Trophoblast cell (in vitro differentiated cells and primary cell): ENCODE measurements around the gene FNBP1.
A peak's percentile ranks its signal among the peaks of the same experiment; 100 is the strongest.

ENCODE experiments used
- DNase-seq, 2 donors: peaks; one replicate each; pipeline ENCODE4 v3.0.0-alpha.2; 2016
- H2AFZ ChIP-seq: 2 replicates; pipeline ENCODE4 v1.6.1; 2013; ENCODE audit warnings: low read length, moderate library complexity, mild to moderate bottlenecking; ENCODE audit not compliant: insufficient read depth, poor library complexity
- H2AK5ac ChIP-seq: 2 replicates; pipeline ENCODE4 v1.6.1; 2013; ENCODE audit warnings: mild to moderate bottlenecking, low read length
- H2BK120ac ChIP-seq: 2 replicates; pipeline ENCODE4 v1.6.1; 2013; ENCODE audit warnings: low read length, mild to moderate bottlenecking, moderate library complexity; ENCODE audit not compliant: insufficient read depth, poor library complexity
- H2BK12ac ChIP-seq: 2 replicates; pipeline ENCODE4 v1.6.1; 2013; ENCODE audit warnings: mild to moderate bottlenecking, low read length, moderate library complexity
- H2BK5ac ChIP-seq: 2 replicates; pipeline ENCODE4 v1.6.1; 2013; ENCODE audit warnings: low read length, low read depth, moderate library complexity, mild to moderate bottlenecking; ENCODE audit not compliant: poor library complexity
- H3K14ac ChIP-seq: 2 replicates; pipeline ENCODE4 v1.6.1; 2013; ENCODE audit warnings: mild to moderate bottlenecking, low read length
- H3K18ac ChIP-seq: 2 replicates; pipeline ENCODE4 v1.6.1; 2013; ENCODE audit warnings: mild to moderate bottlenecking, low read length
- H3K23ac ChIP-seq: 2 replicates; pipeline ENCODE4 v1.6.1; 2013; ENCODE audit warnings: low read length
- H3K27ac ChIP-seq: 2 replicates; pipeline ENCODE4 v1.5.1; 2013; ENCODE audit warnings: low read depth, mild to moderate bottlenecking, inconsistent platforms, low read length, moderate library complexity
- H3K27me3 ChIP-seq: 2 replicates; pipeline ENCODE4 v1.6.1; 2013; ENCODE audit warnings: inconsistent platforms, mild to moderate bottlenecking, low read length, moderate library complexity; ENCODE audit not compliant: insufficient read depth
- H3K36me3 ChIP-seq, 2 experiments: 1 replicate in 1 of 2; 2 replicates in 1 of 2; pipeline ENCODE4 v1.6.1; 2013; ENCODE audit warnings: low read length in 2 of 2, mild to moderate bottlenecking in 2 of 2, moderate library complexity in 1 of 2; ENCODE audit not compliant: insufficient read depth in 2 of 2, control insufficient read depth in 1 of 2
- H3K4ac ChIP-seq: 2 replicates; pipeline ENCODE4 v1.6.1; 2013; ENCODE audit warnings: low read depth, mild to moderate bottlenecking, low read length, moderate library complexity
- H3K4me1 ChIP-seq, 2 experiments: 1 replicate in 1 of 2; 2 replicates in 1 of 2; pipeline ENCODE4 v1.6.1; 2013; ENCODE audit warnings: low read length in 2 of 2, mild to moderate bottlenecking in 2 of 2, moderate library complexity in 1 of 2; ENCODE audit not compliant: insufficient read depth in 2 of 2, control insufficient read depth in 1 of 2
- H3K4me2 ChIP-seq: 2 replicates; pipeline ENCODE4 v1.6.1; 2013; ENCODE audit warnings: inconsistent platforms, mild to moderate bottlenecking, low read length, moderate library complexity
- H3K4me3 ChIP-seq: 2 replicates; pipeline ENCODE4 v1.5.1; 2013; ENCODE audit warnings: mild to moderate bottlenecking, low read depth, low read length, inconsistent platforms
- H3K79me1 ChIP-seq: one replicate; pipeline ENCODE4 v1.6.1; 2013; ENCODE audit warnings: low read length
- H3K79me2 ChIP-seq: 2 replicates; pipeline ENCODE4 v1.6.1; 2013; ENCODE audit warnings: low read length, mild to moderate bottlenecking; ENCODE audit not compliant: control insufficient read depth, insufficient read depth, poor library complexity
- H3K9ac ChIP-seq: 2 replicates; pipeline ENCODE4 v1.6.1; 2013; ENCODE audit warnings: mild to moderate bottlenecking, low read length
- H3K9me3 ChIP-seq: 2 replicates; pipeline ENCODE4 v1.6.1; 2013; ENCODE audit warnings: low read depth, mild to moderate bottlenecking, control low read depth, inconsistent platforms, low read length; ENCODE audit not compliant: insufficient read depth
- H4K12ac ChIP-seq: 2 replicates; pipeline ENCODE4 v1.6.1; 2013; ENCODE audit warnings: low read depth, mild to moderate bottlenecking, low read length, moderate library complexity
- H4K8ac ChIP-seq: 2 replicates; pipeline ENCODE4 v1.6.1; 2013; ENCODE audit warnings: low read depth, mild to moderate bottlenecking, low read length, moderate library complexity
- H4K91ac ChIP-seq: one replicate; pipeline ENCODE4 v1.6.1; 2013; ENCODE audit warnings: low read depth, mild to moderate bottlenecking, low read length, moderate library complexity
- WGBS: extraction: QIAGEN DNeasy Blood & Tissue Kit; methylation state at CpG from one replicate; pipeline ENCODE4 v1.1.7; 2013; ENCODE audit warnings: missing lambda C conversion rate; ENCODE audit not compliant: insufficient read length, insufficient coverage; ENCODE audit errors: extremely low coverage; 5-methylcytosine and 5-hydroxymethylcytosine counted together

The FNBP1 gene

GRCh38 chr9:130027533-130028365 lies 15.2 kb downstream of the FNBP1 start:
- no peak overlapping the region for H2AFZ ChIP-seq
- no peak overlapping the region for H4K8ac ChIP-seq
- DNase-seq: no peak
- H3K4me2 ChIP-seq: no peak overlapping the region
- H3K9ac ChIP-seq: no peak overlapping the region
- no peak overlapping the region for H3K23ac ChIP-seq
- no peaks in the 10 kb centered on the region for H3K79me2 ChIP-seq
- no CpG with 5 or more reads among the region's 9 CpGs for WGBS
- no peaks in the 10 kb centered on the region for H3K27me3 ChIP-seq
- no peaks in the 10 kb centered on the region for H3K9me3 ChIP-seq
- no peak overlapping the region for H2AK5ac ChIP-seq
- H3K36me3 ChIP-seq: no peaks in the 10 kb centered on the region
- peaks cover 2 to 7% of the 10 kb centered on the region in 2 experiments for H3K4me1 ChIP-seq
- no peak overlapping the region for H2BK12ac ChIP-seq
- no peak overlapping the region for H3K18ac ChIP-seq
- H2BK120ac ChIP-seq: no peak overlapping the region
- H2BK5ac ChIP-seq: no peak overlapping the region
- no peak overlapping the region for H3K4ac ChIP-seq
- no peak overlapping the region for H4K91ac ChIP-seq
- H3K27ac ChIP-seq: no peak overlapping the region
- H3K4me3 ChIP-seq: no peak overlapping the region
- H3K79me1 ChIP-seq: no peaks in the 10 kb centered on the region
- H4K12ac ChIP-seq: no peak overlapping the region
- no peak overlapping the region for H3K14ac ChIP-seq

GRCh38 chr9:130026583-130027340 lies 16.2 kb downstream of the FNBP1 start:
- Histone ChIP-seq H2AFZ (no peak overlapping the region), H4K12ac (no peak overlapping the region), H3K9me3 (peaks cover 1% of the 10 kb centered on the region), H3K79me2 (no peaks in the 10 kb centered on the region), H3K4me2 (no peak overlapping the region), H3K27ac (no peak overlapping the region), H3K79me1 (no peaks in the 10 kb centered on the region), H3K23ac (no peak overlapping the region), H3K4me1 (peaks cover 2 to 7% of the 10 kb centered on the region in 2 experiments), H3K4me3 (no peak overlapping the region), H2AK5ac (no peak overlapping the region), H3K4ac (no peak overlapping the region), H3K14ac (no peak overlapping the region), H3K9ac (no peak overlapping the region), H2BK12ac (no peak overlapping the region), H3K27me3 (no peaks in the 10 kb centered on the region), H4K91ac (no peak overlapping the region), H2BK5ac (no peak overlapping the region), H3K36me3 (no peaks in the 10 kb centered on the region), H3K18ac (no peak overlapping the region), H2BK120ac (no peak overlapping the region), H4K8ac (no peak overlapping the region)
- WGBS: no CpG with 5 or more reads among the region's 2 CpGs
- peak in 1 of 2 donors; percentile 27 for DNase-seq

- no CpG with 5 or more reads among the region's 5 CpGs for WGBS
Measured at GRCh38 chr9:130024597-130024994, 18.4 kb downstream of the FNBP1 start.

GRCh38 chr9:130023994-130024596 lies 18.9 kb downstream of the FNBP1 start:
- no peaks in the 10 kb centered on the region for H3K79me1 ChIP-seq
- H2AK5ac ChIP-seq: no peak overlapping the region
- no CpG with 5 or more reads among the region's 3 CpGs for WGBS

More at GRCh38 chr9:130024597-130024994, 18.4 kb downstream of the FNBP1 start:
- Histone ChIP-seq H2AK5ac (no peak overlapping the region), H3K4me2 (no peak overlapping the region), H3K4ac (no peak overlapping the region), H4K91ac (no peak overlapping the region), H2BK12ac (no peak overlapping the region), H3K18ac (no peak overlapping the region), H2BK5ac (no peak overlapping the region), H3K79me2 (no peaks in the 10 kb centered on the region), H3K9me3 (peaks cover 1% of the 10 kb centered on the region), H3K27me3 (no peaks in the 10 kb centered on the region), H3K4me3 (no peak overlapping the region), H3K27ac (no peak overlapping the region), H3K9ac (no peak overlapping the region), H2AFZ (no peak overlapping the region), H2BK120ac (no peak overlapping the region), H3K4me1 (peaks cover 2 to 7% of the 10 kb centered on the region in 2 experiments), H4K12ac (no peak overlapping the region), H3K79me1 (no peaks in the 10 kb centered on the region), H3K36me3 (no peaks in the 10 kb centered on the region), H4K8ac (no peak overlapping the region), H3K23ac (no peak overlapping the region), H3K14ac (no peak overlapping the region)
- DNase-seq: peak in 1 of 2 donors; percentile 46

More at GRCh38 chr9:130023994-130024596, 18.9 kb downstream of the FNBP1 start:
- Histone ChIP-seq H3K4me3 (no peak overlapping the region), H3K4me1 (peaks cover 2 to 7% of the 10 kb centered on the region in 2 experiments), H3K9me3 (peaks cover 1% of the 10 kb centered on the region), H2BK12ac (no peak overlapping the region), H2BK120ac (no peak overlapping the region), H3K9ac (no peak overlapping the region), H3K79me2 (no peaks in the 10 kb centered on the region), H3K18ac (peak overlapping the region; percentile 65), H3K27me3 (no peaks in the 10 kb centered on the region), H3K36me3 (no peaks in the 10 kb centered on the region), H3K27ac (no peak overlapping the region), H4K91ac (no peak overlapping the region), H4K12ac (no peak overlapping the region), H2BK5ac (no peak overlapping the region), H3K4me2 (no peak overlapping the region), H3K4ac (no peak overlapping the region), H2AFZ (no peak overlapping the region), H3K23ac (no peak overlapping the region), H3K14ac (no peak overlapping the region), H4K8ac (no peak overlapping the region)
- no peak for DNase-seq
